Measurements from ENCODE around the gene LRRC37A3.
"Not testable (repeated sequence)": the region's sequence is repeated elsewhere in the genome, so short reads cannot be mapped to it uniquely, and the experiment has no call there.

The LRRC37A3 gene

DNA sequence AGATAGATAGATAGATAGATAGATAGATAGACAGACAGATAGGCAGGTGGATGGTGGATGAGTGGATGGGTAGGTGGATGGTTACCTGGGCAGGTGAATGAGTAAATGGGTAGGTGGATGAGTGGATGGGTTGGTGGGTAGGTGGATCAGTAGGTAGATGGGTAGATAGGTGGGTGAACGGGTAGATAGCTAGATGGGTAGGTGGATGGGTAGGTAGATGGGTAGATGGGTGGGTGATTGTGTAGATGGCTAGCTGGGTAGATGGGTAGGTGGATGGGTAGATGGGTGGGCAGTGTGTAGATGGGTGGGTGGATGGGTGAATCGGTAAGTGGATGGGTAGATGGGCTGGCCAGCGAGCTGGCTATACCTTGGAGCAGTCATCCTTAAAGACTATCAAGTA lies 21.8 kb upstream of the LRRC37A3 start:
- Histone ChIP-seq H3K4me3 (ENCODE audit: low read depth in 1 of 2, low read length in 2 of 2) (no peak overlapping the region), H3K27ac (ENCODE audit: low read depth, low read length) (no peak overlapping the region), H3K9ac (ENCODE audit: low read depth in 1 of 2, low read length in 2 of 2) (no peak overlapping the region), H3K4me1 (ENCODE audit: control insufficient read depth in 1 of 2, insufficient read depth in 2 of 2, low read length in 2 of 2) (peaks cover 0 to 3% of the 10 kb centered on the region in 2 donors), H3K36me3 (ENCODE audit: control insufficient read depth in 1 of 2, insufficient read depth in 2 of 2, low read length in 2 of 2) (no peaks in the 10 kb centered on the region), H3K9me3 (ENCODE audit: control insufficient read depth in 1 of 2, low read length in 2 of 2) (no peaks in the 10 kb centered on the region), H3K27me3 (ENCODE audit: control insufficient read depth in 1 of 2, insufficient read depth in 2 of 2, low read length in 2 of 2) (no peaks in the 10 kb centered on the region)

DNA sequence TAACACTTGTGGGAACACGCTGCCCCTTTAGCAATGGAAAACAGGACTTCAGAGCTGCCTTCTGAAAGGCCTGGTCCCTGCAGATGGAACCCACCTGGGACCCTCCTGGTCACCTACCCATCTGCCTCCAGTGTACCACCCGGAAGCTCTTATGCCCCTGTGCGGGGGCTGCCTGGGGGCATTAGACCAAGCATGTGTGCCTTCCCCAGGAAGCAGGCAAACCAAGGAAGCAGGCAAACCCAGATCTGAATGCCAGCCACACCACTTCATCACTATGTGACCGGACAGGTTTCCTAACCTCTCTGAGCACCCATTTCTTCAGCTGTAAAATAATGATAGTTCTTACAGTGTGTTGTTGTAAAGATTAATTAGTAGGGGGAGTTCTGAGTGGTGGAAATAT lies 20.8 kb upstream of the LRRC37A3 start:
- Histone ChIP-seq H3K9ac (ENCODE audit: low read depth in 1 of 2, low read length in 2 of 2) (no peak overlapping the region), H3K4me1 (ENCODE audit: control insufficient read depth in 1 of 2, insufficient read depth in 2 of 2, low read length in 2 of 2) (peaks cover 0 to 3% of the 10 kb centered on the region in 2 donors), H3K4me3 (ENCODE audit: low read depth in 1 of 2, low read length in 2 of 2) (no peak overlapping the region), H3K27me3 (ENCODE audit: control insufficient read depth in 1 of 2, insufficient read depth in 2 of 2, low read length in 2 of 2) (no peaks in the 10 kb centered on the region), H3K27ac (ENCODE audit: low read depth, low read length) (no peak overlapping the region), H3K9me3 (ENCODE audit: control insufficient read depth in 1 of 2, low read length in 2 of 2) (no peaks in the 10 kb centered on the region), H3K36me3 (ENCODE audit: control insufficient read depth in 1 of 2, insufficient read depth in 2 of 2, low read length in 2 of 2) (no peaks in the 10 kb centered on the region)

DNA sequence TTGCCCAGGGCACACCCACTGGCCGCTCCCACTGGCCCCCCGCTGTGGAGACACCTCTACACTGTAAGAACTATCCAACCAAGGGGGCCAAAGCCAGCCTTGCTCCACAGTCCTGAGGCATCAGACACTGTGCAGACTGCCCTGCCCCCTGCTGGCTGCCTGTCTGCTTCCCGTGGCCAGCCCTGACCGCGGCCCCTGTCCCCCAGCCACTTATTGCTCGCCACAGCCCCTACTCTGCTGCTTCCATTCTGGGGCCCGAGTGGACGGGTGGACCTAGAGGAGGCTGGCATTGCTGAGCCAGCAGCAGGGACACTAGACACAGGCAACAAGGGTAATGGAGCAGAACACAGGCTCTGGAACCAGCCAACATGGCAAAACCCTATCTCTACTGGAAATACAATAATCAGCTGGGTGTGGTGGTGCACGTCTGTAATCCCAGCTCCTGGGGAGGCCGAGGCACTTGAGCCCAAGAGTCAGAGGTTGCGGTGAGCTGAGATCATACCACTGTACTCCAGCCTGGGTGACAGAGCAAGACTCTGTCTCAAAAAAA lies 19.7 kb upstream of the LRRC37A3 start:
- Histone ChIP-seq H3K4me3 (ENCODE audit: low read depth in 1 of 2, low read length in 2 of 2) (peak overlapping the region in 1 of 2 donors; percentile 36), H3K4me1 (ENCODE audit: control insufficient read depth in 1 of 2, insufficient read depth in 2 of 2, low read length in 2 of 2) (peaks cover 0 to 3% of the 10 kb centered on the region in 2 donors), H3K27me3 (ENCODE audit: control insufficient read depth in 1 of 2, insufficient read depth in 2 of 2, low read length in 2 of 2) (no peaks in the 10 kb centered on the region), H3K27ac (ENCODE audit: low read depth, low read length) (no peak overlapping the region), H3K9me3 (ENCODE audit: control insufficient read depth in 1 of 2, low read length in 2 of 2) (no peaks in the 10 kb centered on the region), H3K36me3 (ENCODE audit: control insufficient read depth in 1 of 2, insufficient read depth in 2 of 2, low read length in 2 of 2) (no peaks in the 10 kb centered on the region), H3K9ac (ENCODE audit: low read depth in 1 of 2, low read length in 2 of 2) (peak overlapping the region in 1 of 2 donors; percentile 38)

DNA sequence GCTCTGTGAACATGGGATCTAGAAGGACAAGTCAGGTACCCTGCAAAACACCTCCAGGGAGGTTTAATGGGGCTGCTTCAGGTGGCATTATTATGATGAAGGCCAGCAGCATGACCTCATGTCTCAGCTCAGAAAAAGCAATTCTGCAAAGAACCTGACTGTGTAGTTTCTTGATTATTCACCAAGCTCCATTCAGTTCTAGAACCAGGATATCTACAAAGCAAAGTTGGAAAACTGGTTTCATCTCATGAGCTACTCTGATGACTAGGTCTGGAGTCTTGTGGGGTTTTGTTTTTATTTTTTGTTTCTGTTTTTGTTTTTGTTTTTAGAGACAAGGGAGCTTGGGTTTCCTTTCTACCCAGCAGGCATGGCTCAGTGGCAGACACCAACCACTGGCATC lies 19.0 kb upstream of the LRRC37A3 start:
- H3K4me1 ChIP-seq (ENCODE audit: control insufficient read depth in 1 of 2, insufficient read depth in 2 of 2, low read length in 2 of 2) = peaks cover 0 to 3% of the 10 kb centered on the region in 2 donors
- no peak overlapping the region for H3K9ac ChIP-seq (ENCODE audit: low read depth in 1 of 2, low read length in 2 of 2)
- no peaks in the 10 kb centered on the region for H3K36me3 ChIP-seq (ENCODE audit: control insufficient read depth in 1 of 2, insufficient read depth in 2 of 2, low read length in 2 of 2)
- H3K27me3 ChIP-seq (ENCODE audit: control insufficient read depth in 1 of 2, insufficient read depth in 2 of 2, low read length in 2 of 2) = no peaks in the 10 kb centered on the region
- no peaks in the 10 kb centered on the region for H3K9me3 ChIP-seq (ENCODE audit: control insufficient read depth in 1 of 2, low read length in 2 of 2)
- H3K27ac ChIP-seq (ENCODE audit: low read depth, low read length) = no peak overlapping the region
- H3K4me3 ChIP-seq (ENCODE audit: low read depth in 1 of 2, low read length in 2 of 2) = no peak overlapping the region

DNA sequence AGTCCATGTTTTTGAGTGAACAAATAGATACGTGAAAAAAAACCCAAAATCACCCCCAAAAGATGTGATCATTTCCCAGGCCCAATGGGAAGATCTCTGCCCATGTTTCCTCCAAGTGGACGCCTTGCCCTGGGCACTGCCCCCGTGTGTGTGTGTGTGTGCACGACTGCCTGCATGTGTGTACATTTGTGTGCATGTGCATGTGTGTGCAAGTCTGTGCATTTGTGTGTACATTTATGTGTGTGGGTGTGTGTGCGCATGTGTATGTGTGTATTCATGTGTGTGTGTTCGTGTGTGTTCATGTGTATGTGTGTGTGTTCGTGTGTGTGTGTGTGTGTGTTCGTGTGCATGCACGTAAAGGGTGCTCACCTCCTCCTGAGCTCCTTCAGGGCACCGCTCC lies 16.8 kb upstream of the LRRC37A3 start:
- H3K4me1 ChIP-seq (ENCODE audit: control insufficient read depth in 1 of 2, insufficient read depth in 2 of 2, low read length in 2 of 2) = peaks cover 0 to 3% of the 10 kb centered on the region in 2 donors
- no peaks in the 10 kb centered on the region for H3K27me3 ChIP-seq (ENCODE audit: control insufficient read depth in 1 of 2, insufficient read depth in 2 of 2, low read length in 2 of 2)
- H3K9ac ChIP-seq (ENCODE audit: low read depth in 1 of 2, low read length in 2 of 2) = no peak overlapping the region
- H3K27ac ChIP-seq (ENCODE audit: low read depth, low read length) = no peak overlapping the region
- H3K9me3 ChIP-seq (ENCODE audit: control insufficient read depth in 1 of 2, low read length in 2 of 2) = no peaks in the 10 kb centered on the region
- no peaks in the 10 kb centered on the region for H3K36me3 ChIP-seq (ENCODE audit: control insufficient read depth in 1 of 2, insufficient read depth in 2 of 2, low read length in 2 of 2)
- no peak overlapping the region for H3K4me3 ChIP-seq (ENCODE audit: low read depth in 1 of 2, low read length in 2 of 2)

DNA sequence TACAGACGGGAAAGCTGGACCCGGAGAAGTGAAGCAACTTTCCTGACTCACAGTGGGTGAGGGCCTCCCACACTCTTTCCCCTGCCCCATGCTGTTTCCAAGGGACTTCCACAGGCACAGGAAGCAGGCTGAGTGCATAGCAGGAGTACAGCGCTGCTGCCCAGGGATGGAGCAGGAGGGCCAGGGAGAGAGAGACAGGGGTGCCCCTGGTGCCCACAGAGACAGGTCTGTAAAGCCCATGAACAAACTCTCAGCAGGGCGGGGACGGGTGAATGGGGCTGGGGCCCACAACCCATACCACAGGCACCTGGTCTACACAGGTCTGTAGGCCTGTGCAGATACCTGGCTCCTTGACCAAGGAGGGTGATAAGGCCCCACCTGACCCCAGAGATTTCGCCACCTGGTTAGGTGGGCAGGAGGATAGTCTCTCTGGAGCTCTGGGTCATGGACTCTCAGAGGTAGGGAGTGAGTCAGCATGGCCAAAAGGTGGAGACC lies 15.1 kb upstream of the LRRC37A3 start:
- not testable (repeated sequence) for H3K4me1 ChIP-seq (ENCODE audit: control insufficient read depth in 1 of 2, insufficient read depth in 2 of 2, low read length in 2 of 2); H3K27me3 ChIP-seq (ENCODE audit: control insufficient read depth in 1 of 2, insufficient read depth in 2 of 2, low read length in 2 of 2); H3K27ac ChIP-seq (ENCODE audit: low read depth, low read length); H3K36me3 ChIP-seq (ENCODE audit: control insufficient read depth in 1 of 2, insufficient read depth in 2 of 2, low read length in 2 of 2); H3K9me3 ChIP-seq (ENCODE audit: control insufficient read depth in 1 of 2, low read length in 2 of 2); H3K4me3 ChIP-seq (ENCODE audit: low read depth in 1 of 2, low read length in 2 of 2); H3K9ac ChIP-seq (ENCODE audit: low read depth in 1 of 2, low read length in 2 of 2)

DNA sequence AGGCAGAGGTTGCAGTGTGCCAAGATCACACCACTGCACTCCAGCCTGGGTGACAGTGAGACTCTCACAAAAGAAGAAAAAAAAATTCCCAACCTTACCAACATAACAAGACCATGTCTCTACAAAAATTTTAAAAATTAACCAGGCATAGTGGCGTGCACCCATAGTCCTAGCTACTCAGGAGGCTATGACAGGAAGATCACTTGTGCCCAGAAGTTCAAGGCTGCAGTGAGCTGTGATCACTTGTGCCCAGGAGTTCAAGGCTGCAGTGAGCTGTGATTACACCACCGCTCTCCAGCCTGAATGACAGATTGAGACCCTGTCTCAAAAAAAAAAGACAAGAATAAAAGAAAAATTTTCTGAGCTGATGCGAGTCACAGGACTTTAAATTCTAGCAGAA lies 13.6 kb upstream of the LRRC37A3 start:
- not testable (repeated sequence) for H3K27ac ChIP-seq (ENCODE audit: low read depth, low read length)

DNA sequence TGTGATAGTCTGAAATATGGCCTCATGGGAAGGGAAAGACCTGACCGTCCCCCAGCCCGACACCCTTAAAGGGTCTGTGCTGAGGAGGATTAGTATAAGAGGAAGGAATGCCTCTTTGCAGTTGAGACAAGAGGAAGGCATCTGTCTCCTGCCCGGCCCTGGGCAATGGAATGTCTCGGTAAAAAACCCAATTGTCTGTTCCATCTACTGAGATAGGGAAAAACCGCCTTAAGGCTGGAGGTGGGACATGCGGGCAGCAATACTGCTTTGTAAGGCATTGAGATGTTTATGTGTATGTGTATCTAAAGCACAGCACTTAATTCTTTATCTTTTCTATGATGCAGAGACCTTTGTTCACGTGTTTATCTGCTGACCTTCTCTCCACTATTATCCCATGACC lies 11.1 kb upstream of the LRRC37A3 start:
- H3K4me1 ChIP-seq (ENCODE audit: control insufficient read depth in 1 of 2, insufficient read depth in 2 of 2, low read length in 2 of 2); H3K9me3 ChIP-seq (ENCODE audit: control insufficient read depth in 1 of 2, low read length in 2 of 2); H3K9ac ChIP-seq (ENCODE audit: low read depth in 1 of 2, low read length in 2 of 2); H3K27me3 ChIP-seq (ENCODE audit: control insufficient read depth in 1 of 2, insufficient read depth in 2 of 2, low read length in 2 of 2); H3K27ac ChIP-seq (ENCODE audit: low read depth, low read length); H3K4me3 ChIP-seq (ENCODE audit: low read depth in 1 of 2, low read length in 2 of 2); H3K36me3 ChIP-seq (ENCODE audit: control insufficient read depth in 1 of 2, insufficient read depth in 2 of 2, low read length in 2 of 2): not testable (repeated sequence)

More for the DNA sequence above, 13.6 kb upstream of the LRRC37A3 start:
- not testable (repeated sequence) for H3K4me1 ChIP-seq (ENCODE audit: control insufficient read depth in 1 of 2, insufficient read depth in 2 of 2, low read length in 2 of 2); H3K4me3 ChIP-seq (ENCODE audit: low read depth in 1 of 2, low read length in 2 of 2); H3K36me3 ChIP-seq (ENCODE audit: control insufficient read depth in 1 of 2, insufficient read depth in 2 of 2, low read length in 2 of 2); H3K9me3 ChIP-seq (ENCODE audit: control insufficient read depth in 1 of 2, low read length in 2 of 2); H3K9ac ChIP-seq (ENCODE audit: low read depth in 1 of 2, low read length in 2 of 2); H3K27me3 ChIP-seq (ENCODE audit: control insufficient read depth in 1 of 2, insufficient read depth in 2 of 2, low read length in 2 of 2)

DNA sequence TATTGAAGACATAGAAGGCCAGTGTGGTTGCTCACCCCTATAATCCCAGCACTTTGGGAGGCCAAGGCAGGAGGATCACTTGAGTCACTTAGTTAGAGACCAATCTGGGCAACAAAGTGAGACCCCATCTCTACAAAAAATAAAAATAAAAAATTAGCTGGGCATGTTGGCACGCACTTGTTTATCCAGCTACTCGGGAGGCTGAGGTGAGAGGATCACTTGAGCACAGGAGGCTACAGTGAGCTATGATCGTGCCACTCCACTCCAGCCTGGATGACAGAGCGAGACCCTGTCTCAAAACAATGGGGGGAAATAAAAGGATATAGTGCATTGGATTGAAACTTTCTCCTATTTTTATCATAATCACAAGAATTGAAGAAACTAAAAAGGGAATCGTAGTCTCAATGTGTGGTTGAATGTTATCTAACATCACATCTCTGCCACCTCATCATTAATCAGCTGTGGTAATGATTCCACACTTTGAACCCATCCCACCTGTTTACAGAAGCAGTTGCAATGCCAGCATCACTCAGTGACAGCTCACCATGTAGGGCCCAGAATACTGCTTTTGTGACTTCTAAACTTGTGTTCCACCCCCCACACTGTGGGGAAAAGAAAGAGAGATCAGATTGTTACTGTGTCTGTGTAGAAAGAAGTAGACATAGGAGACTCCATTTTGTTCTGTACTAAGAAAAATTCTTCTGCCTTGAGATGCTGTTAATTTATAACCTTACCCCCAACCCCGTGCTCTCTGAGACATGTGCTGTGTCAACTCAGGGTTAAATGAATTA lies 10.3 kb upstream of the LRRC37A3 start:
- H3K9ac ChIP-seq (ENCODE audit: low read depth in 1 of 2, low read length in 2 of 2); H3K27ac ChIP-seq (ENCODE audit: low read depth, low read length); H3K36me3 ChIP-seq (ENCODE audit: control insufficient read depth in 1 of 2, insufficient read depth in 2 of 2, low read length in 2 of 2); H3K9me3 ChIP-seq (ENCODE audit: control insufficient read depth in 1 of 2, low read length in 2 of 2); H3K4me1 ChIP-seq (ENCODE audit: control insufficient read depth in 1 of 2, insufficient read depth in 2 of 2, low read length in 2 of 2); H3K4me3 ChIP-seq (ENCODE audit: low read depth in 1 of 2, low read length in 2 of 2); H3K27me3 ChIP-seq (ENCODE audit: control insufficient read depth in 1 of 2, insufficient read depth in 2 of 2, low read length in 2 of 2): not testable (repeated sequence)

DNA sequence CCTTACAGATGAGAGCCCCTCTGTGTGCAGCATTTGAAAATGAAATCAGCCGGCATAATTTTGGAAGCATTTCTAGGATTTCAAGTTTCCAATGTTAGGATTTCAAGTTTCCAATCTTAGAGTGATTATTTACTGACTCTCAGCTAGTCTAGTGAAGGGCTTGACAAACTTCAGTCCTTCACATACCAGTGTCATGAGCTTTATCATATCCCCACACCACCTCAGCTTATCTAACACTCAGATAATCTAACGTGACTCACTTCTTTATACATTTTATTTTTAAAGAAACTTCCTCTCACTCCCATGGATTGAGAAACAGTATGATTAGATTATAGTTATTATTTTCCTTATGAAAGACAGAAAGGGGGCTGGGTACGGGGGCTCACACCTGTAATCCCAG lies 9.4 kb upstream of the LRRC37A3 start:
- H3K9ac ChIP-seq (ENCODE audit: low read depth in 1 of 2, low read length in 2 of 2); H3K4me3 ChIP-seq (ENCODE audit: low read depth in 1 of 2, low read length in 2 of 2); H3K27me3 ChIP-seq (ENCODE audit: control insufficient read depth in 1 of 2, insufficient read depth in 2 of 2, low read length in 2 of 2); H3K27ac ChIP-seq (ENCODE audit: low read depth, low read length); H3K9me3 ChIP-seq (ENCODE audit: control insufficient read depth in 1 of 2, low read length in 2 of 2); H3K4me1 ChIP-seq (ENCODE audit: control insufficient read depth in 1 of 2, insufficient read depth in 2 of 2, low read length in 2 of 2); H3K36me3 ChIP-seq (ENCODE audit: control insufficient read depth in 1 of 2, insufficient read depth in 2 of 2, low read length in 2 of 2): not testable (repeated sequence)

All from duodenal mucosa (tissue), 2 donors.